Activated CD4-positive, alpha-beta memory T cell treated with anti-CD3 and anti-CD28 coated beads, Interleukin-2, amount 10 ng/mL, durations not matched to agents 7 days and 5 days (primary cell): ENCODE results near the gene IFI30. TPM values are rescaled to one million over a fixed set of nuclear protein-coding genes. Genes with fewer than 3 reads are reported as not detected.
A peak's percentile ranks its signal among the peaks of the same experiment; 100 is the strongest.

Source experiments
- CTCF ChIA-PET: fragments of 350-600 bp; sonication (Branson Sonifier 250); formaldehyde crosslinking; loops from one replicate; lab custom pipeline; 2021; ENCODE audit warnings: antibody characterized with exemption, inconsistent platforms; lab: Charles Lee
- POLR2A ChIA-PET: fragments of 350-600 bp; sonication (Branson Sonifier 250); formaldehyde crosslinking; loops from one replicate; lab custom pipeline; 2021; ENCODE audit warnings: antibody characterized with exemption; lab: Charles Lee
- DNase-seq: peaks from one replicate; pipeline ENCODE4 v3.0.0-alpha.2; 2020
- H3K27ac Mint-ChIP-seq: one replicate; pipeline ENCODE4 v1.8.0; 2021; ENCODE audit warnings: mild to moderate bottlenecking, mixed read lengths
- H3K27me3 Mint-ChIP-seq: one replicate; pipeline ENCODE4 v1.8.0; 2021; ENCODE audit warnings: mixed read lengths
- H3K36me3 Mint-ChIP-seq: one replicate; pipeline ENCODE4 v1.8.0; 2021; ENCODE audit warnings: low read depth, mixed read lengths
- H3K4me1 Mint-ChIP-seq: one replicate; pipeline ENCODE4 v1.8.0; 2021; ENCODE audit warnings: mixed read lengths
- H3K4me3 Mint-ChIP-seq: one replicate; pipeline ENCODE4 v1.8.0; 2021; ENCODE audit warnings: mild to moderate bottlenecking, mixed read lengths
- H3K9me3 Mint-ChIP-seq: one replicate; pipeline ENCODE4 v1.8.0; 2021; ENCODE audit warnings: mixed read lengths
- total RNA-seq, 2 experiments: library from RNA; stranded (reverse); gene quantifications; one replicate each; pipeline ENCODE4 v1.2.3, GENCODE V29; 2021

The IFI30 gene
- total RNA-seq, 2 experiments from 2014 or later, result 48.0 to 55.6 TPM

DNA sequence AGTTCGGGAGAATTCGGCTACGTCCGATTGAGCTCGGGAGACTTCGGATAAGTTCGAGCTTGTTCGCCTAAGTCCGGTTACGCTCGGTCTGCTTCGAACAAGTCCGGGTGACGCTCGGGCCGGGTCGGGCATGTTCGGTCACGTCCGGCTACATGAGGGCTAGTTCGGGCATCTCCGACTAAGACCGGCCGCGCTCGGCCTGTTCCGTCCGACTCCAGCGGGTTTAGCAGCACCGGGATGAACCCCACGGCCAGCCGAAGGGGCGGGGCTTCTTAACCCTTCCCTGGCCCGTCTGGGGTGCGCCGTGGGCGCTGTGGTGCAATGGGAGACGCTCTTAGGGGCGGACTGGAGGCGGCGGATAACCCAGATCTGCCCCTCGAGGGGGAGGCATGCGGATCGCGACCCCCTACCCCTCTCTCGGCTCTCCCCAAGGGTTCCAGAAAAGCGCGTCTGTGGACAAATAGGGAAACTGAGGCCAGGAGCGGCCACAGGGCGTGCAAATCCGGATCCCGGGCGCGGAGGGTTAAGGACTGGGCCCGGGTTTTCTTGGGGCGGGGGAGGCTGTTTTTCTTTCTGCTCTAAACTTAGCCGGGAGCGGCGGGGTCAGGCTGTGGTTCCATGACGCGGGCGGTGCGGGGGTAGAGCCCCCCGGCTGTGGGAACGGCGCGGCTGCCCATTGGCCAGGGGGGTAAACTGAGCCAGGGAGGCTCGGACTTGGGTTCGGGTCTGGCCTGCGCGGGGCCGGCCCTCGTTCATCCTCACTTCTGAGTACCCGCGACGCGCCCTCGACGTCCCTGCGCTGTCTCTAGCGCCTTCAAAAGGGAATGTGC is 51.1 kb downstream of the IFI30 start:
- Mint-ChIP-seq H3K27me3 (peaks cover 51% of the 10 kb centered on the region), H3K4me3 (peak overlapping the region; percentile 75), H3K9me3 (no peaks in the 10 kb centered on the region), H3K27ac (peak overlapping the region; percentile 47), H3K36me3 (no peaks in the 10 kb centered on the region), H3K4me1 (peaks cover 18% of the 10 kb centered on the region)
- CTCF ChIA-PET, result interaction anchor here (0.6 to 2.9 kb wide), 18 partner anchors 8 to 481 kb away, joined by 3 to 17 read pairs (median 6); partner anchors contain the start of genes LSM4, PIK3R2 and RAB3A
- peak; percentile 93 for DNase-seq
- POLR2A ChIA-PET, result interaction anchor here (1.0 to 1.4 kb wide), 5 partner anchors 21 to 193 kb away, joined by 3 read pairs; partner anchors contain the start of genes JUND, MPV17L2 and RAB3A

- Mint-ChIP-seq H3K4me1 (peaks cover 16% of the 10 kb centered on the region), H3K27me3 (peaks cover 50% of the 10 kb centered on the region), H3K27ac (no peak overlapping the region), H3K36me3 (no peaks in the 10 kb centered on the region), H3K4me3 (no peak overlapping the region), H3K9me3 (no peaks in the 10 kb centered on the region)
- POLR2A ChIA-PET, result no interaction called here
- no peak for DNase-seq
- CTCF ChIA-PET, result interaction anchor here (1.5 to 2.9 kb wide), 3 partner anchors 27 to 103 kb away, joined by 12 to 17 read pairs (median 16); no protein-coding TSS in a partner anchor
Observed at GRCh38 chr19:18225355-18225701, 51.7 kb downstream of the IFI30 start.

- Mint-ChIP-seq H3K9me3 (no peaks in the 10 kb centered on the region), H3K27me3 (peaks cover 52% of the 10 kb centered on the region), H3K27ac (no peak within 1 kb of the TSS), H3K4me3 (no peak within 1 kb of the TSS), H3K36me3 (no peaks in the 10 kb centered on the region), H3K4me1 (peaks cover 16% of the 10 kb centered on the region)
- POLR2A ChIA-PET, result no interaction called here
- no peak for DNase-seq
- CTCF ChIA-PET, result no interaction called here
Observed at GRCh38 chr19:18225702-18226468, 52.3 kb downstream of the IFI30 start, which contains the start of gene PDE4C. Gene PDE4C, minus strand, starts transcription at chr19:18226438. Its CDS starts 23 bp downstream, at chr19:18226415.

DNA sequence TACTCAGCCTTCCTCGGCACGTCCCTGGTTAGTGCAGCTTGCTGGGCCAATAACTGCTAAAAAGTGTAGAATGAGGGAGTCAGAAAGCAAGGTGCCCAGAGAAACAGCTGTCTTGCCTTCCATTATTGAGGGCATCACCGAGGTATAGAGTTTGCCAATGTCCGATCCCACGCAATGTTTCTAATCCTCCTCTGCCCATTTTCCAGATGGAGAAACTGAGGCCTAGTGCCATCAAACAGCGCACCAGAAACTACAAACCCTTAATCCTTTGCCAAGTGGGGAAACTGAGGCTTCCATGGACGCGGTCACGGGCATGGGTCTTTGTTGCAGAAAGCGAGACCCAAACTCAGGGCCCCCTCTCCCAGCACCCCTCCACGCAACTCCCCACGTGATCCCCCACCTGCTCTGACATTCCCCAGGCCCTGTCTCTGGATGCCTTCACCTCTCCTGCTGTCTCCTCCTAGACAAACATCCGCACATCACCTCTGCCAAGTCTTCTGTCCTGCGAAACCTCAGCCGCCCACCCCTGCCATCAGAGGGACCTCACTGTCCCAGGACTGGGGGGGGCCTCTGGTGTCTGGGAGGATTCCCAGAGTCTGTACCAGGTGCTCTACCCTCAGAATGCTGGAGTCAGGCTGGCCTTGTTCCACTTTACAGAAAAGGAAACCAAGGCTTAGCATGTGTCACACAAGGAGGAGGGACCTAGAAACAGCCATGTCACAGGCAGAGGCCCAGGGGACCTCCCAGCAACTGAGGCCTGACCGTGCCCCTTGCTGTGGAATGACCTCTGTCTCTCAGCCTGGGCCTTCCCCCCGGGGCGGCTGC is 53.6 kb downstream of the IFI30 start:
- Mint-ChIP-seq H3K36me3 (no peaks in the 10 kb centered on the region), H3K27ac (no peak overlapping the region), H3K27me3 (peaks cover 58% of the 10 kb centered on the region), H3K4me3 (no peak overlapping the region), H3K4me1 (peaks cover 14% of the 10 kb centered on the region), H3K9me3 (no peaks in the 10 kb centered on the region)
- ChIA-PET CTCF (no interaction called here), POLR2A (no interaction called here)
- no peak for DNase-seq

Other genes with a start within 250 kb of the IFI30 start
- gene CCDC124, start 240.8 kb upstream of the IFI30 start, total RNA-seq, result 10 to 100 TPM; 59.3 to 60.8 TPM
- gene KCNN1, start 206.7 kb upstream of the IFI30 start, total RNA-seq, result not detected
- gene ARRDC2, start 165.6 kb upstream of the IFI30 start, total RNA-seq, result 10 to 100 TPM; 60.7 to 62.0 TPM
- gene IL12RB1, start 86.9 kb upstream of the IFI30 start, total RNA-seq, result 10 to 100 TPM; 66.1 to 70.6 TPM
- gene MAST3, start 76.0 kb upstream of the IFI30 start, total RNA-seq, result 10 to 100 TPM; 29.2 to 29.9 TPM
- 10 to 100 TPM; 10.9 to 11.3 TPM for gene PIK3R2, start 20.6 kb upstream of the IFI30 start, total RNA-seq
- gene MPV17L2, start 19.4 kb downstream of the IFI30 start, total RNA-seq, result 1 to 10 TPM; 6.2 to 6.3 TPM
- gene RAB3A, start 30.2 kb downstream of the IFI30 start, total RNA-seq, result 1 to 10 TPM; 3.7 to 5.3 TPM
- gene PDE4C, start 52.6 kb downstream of the IFI30 start, total RNA-seq, result under 1 TPM; 0.13 to 0.18 TPM
- 1 to 10 TPM; 1.6 to 1.7 TPM for gene IQCN, start 100.6 kb downstream of the IFI30 start, total RNA-seq
- 100 to 1,000 TPM; 390 to 402 TPM for gene JUND, start 107.8 kb downstream of the IFI30 start, total RNA-seq
- gene LSM4, start 149.3 kb downstream of the IFI30 start, total RNA-seq, result 100 to 1,000 TPM; 180 to 186 TPM
- 10 to 100 TPM; 42.7 to 44.0 TPM for gene PGPEP1, start 166.8 kb downstream of the IFI30 start, total RNA-seq
- not detected for gene GDF15, start 212.3 kb downstream of the IFI30 start, total RNA-seq
- gene LRRC25, start 223.8 kb downstream of the IFI30 start, total RNA-seq, result not detected
- gene SSBP4, start 245.6 kb downstream of the IFI30 start, total RNA-seq, result 100 to 1,000 TPM; 140 to 153 TPM